ENCODE measurements around the gene SEMA4B.

SEMA4B gene

DNA sequence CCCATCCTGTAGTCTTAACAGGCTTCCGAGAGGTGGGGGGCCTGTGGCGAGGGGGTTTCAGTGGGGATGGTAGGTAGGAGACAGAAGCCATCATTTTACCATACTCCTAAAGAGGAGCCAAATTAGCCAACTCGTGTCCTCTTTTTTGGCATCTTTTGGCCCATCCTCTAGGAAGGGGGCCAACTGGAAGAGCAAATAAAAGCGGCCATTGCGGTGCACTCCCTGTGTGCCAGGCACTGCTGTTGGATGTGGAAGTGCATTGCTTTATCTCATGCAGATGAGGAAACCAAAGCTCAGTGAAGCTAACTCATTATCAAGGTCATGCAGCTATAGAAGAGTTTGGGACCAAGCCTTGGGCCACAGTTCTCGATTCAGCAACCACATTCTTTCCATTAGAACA, 6.1 kb downstream of the SEMA4B start:
- no peak for DNase-seq

GRCh38 chr15:90208356-90208755, 7.2 kb downstream of the SEMA4B start:
- DNase-seq = no peak

- no peak for DNase-seq
Observed at GRCh38 chr15:90209591-90209990, 8.5 kb downstream of the SEMA4B start.

DNA sequence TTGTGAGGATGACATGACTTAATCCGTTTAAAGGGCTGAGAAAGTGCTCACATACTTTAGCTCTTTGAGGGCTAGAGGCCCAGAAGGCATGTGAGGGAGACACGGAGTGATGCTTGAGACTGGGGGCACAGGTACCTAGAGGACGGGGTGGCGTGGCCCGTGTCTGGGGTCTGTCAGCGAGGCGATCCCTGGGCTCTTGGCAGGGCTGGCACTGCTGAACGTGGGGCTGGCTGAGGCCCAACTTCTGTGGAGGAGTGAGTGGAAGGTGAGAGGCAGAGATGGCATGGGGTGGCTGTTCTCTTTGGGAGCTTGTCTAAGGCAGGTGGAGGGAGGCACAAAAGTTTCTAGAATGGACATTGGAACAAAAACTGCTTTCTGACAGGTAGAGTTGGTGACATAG, 9.5 kb downstream of the SEMA4B start:
- DNase-seq = no peak

- no peak for DNase-seq
Observed at GRCh38 chr15:90211009-90211408, 9.9 kb downstream of the SEMA4B start.

DNA sequence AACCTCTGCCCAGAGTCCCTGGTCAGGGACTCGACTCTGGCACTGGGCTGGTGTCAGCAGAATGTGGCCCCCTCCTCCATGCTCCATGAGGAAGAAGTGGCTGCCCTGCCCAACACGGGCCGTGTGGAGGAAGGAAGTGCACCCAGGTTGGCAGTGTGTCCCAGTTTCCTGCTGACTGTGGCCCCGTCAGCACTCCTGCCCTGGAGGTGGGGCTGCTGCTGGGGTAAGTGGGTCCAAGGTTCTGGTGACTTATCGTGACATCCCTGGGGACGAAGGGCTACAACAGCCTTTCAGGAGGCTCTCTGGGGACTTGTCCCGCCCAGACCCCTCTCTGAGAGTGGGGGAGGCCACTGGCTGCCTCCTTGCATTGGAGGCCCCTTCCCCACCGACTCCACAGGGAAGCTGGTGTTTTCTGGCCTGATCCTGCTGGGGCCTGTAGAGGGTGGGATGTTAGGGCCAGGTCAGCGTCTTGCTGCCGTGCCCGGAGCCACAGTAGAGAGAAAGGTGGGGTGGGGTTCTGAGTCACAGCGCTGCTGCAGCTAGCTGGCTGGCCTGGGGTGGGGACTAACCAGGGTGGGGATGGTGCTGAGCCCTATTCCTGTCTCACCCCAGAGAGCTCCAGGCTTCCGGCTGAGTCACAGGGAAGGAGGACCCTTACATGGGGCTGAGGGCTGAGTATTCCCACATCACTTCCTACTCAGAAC, 10.5 kb downstream of the SEMA4B start:
- DNase-seq = no peak

DNA sequence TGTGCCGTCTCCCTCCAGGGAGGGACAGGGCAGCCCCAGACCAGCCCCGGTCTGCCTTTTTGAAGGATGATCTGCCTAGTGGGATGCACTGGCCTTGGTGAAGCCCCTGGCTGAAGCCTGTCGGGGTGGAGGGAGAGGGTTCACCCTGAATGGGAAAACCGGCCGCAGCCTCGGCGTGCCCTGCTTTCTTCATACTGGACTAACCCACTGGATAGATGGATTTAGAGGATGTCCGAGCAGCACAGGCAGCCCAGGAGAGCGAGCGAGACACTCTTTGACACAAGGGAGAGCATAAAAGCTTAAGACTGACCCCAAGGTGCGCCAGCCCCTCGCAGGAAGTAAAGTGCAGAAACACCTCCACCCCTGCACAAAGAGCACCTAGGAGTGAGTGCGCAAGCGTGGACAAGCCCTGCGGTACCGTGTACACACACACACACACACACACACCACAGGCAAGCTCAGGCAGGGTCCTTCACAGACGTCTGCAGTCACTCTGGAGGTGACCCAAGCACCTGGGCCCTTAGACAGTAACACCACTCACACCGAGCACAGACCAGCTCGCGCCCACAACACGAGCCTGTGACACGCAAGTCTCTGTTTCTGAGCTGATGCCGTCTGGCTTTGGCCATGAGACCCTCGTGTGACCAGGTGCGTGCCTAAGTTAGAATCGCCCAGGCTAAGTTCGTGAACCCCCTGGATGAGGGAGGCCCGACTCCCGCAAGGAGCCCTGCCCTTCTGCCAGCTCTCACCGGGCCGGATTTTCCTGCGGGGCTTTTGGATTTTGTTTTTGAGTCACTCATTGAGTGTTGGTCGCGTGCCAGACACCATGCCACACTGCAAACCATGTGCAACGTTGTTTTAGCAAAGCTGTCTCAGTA, 11.3 kb downstream of the SEMA4B start:
- DNase-seq = no peak

- DNase-seq = no peak
Observed at GRCh38 chr15:90213122-90213817, 12.1 kb downstream of the SEMA4B start.

DNA sequence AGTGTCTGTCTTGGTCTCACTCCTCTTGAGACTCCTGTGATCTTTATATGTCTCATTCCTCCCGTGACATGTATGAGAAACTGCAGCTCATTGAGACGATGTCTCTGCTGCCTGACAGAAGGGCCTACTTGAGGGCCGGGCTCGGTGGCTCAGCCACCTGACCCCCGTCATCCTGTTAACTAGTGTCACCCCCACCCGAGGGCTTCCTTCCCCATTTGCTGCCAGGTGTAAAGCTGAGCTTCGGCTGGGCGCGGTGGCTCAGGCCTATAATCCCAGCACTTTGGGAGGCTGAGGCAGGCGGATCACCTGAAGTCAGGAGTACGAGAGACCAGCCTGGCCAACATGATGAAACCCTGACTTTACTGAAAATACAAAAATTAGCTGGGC, 12.7 kb downstream of the SEMA4B start:
- DNase-seq = no peak

- DNase-seq = no peak
Observed at GRCh38 chr15:90214553-90215196, 13.5 kb downstream of the SEMA4B start.

DNA sequence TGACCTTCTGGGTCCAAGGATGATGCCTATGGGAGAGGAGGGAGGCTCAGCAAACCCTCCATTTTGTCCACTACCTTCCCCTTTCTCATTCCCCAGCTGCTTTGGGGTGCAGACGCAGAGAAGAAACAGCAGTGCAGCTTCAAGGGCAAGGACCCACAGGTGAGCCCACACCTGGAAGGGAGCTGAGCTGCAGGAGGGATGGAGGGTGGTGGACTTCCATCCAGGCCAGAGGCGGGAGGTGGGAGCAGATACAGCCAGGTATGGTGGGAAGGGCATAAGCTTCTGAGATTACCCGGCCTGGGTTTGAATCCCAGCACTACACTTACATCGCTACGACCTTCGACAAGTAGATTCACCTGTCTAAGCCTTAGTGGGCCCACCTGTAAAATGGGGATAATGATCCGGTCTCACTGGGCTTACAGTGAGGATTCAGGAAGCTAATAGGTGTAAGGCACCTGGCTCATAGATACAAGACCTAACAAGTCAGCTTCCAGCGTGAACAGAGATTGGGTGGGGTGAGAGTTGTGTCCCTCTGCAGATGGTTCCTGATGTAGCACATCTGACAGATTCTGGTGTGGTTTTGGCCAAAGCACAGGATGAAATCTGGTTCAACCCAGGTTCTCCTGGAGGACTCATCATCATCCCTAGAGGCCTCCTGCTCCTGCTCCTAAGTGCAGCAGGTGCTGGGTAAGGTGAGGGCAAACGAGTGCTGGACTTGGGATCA, 16.7 kb downstream of the SEMA4B start:
- no peak for DNase-seq

GRCh38 chr15:90219421-90220141, 18.5 kb downstream of the SEMA4B start:
- peak; percentile 50 to 52 for DNase-seq

DNA sequence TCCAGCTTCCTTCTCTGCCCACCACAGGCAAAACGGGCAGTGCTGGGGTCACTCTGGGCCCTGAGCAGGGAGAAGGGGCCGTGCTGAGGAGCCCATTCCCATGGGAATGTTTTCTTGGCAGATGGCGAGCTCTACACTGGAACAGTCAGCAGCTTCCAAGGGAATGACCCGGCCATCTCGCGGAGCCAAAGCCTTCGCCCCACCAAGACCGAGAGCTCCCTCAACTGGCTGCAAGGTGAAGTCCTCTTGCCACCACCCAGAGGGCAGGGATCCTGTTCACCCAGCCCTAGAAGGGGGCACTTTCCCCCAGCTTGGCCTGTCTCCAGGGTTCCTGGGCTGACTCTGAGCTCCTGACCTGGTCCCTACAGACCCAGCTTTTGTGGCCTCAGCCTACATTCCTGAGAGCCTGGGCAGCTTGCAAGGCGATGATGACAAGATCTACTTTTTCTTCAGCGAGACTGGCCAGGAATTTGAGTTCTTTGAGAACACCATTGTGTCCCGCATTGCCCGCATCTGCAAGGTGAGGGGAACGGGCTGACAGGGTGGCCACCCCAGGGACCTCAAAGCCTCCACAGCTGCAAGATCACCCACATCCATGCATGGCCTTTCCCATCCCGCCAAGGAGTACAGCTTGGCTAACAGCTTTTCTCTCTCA, 20.2 kb downstream of the SEMA4B start:
- no peak for DNase-seq

DNA sequence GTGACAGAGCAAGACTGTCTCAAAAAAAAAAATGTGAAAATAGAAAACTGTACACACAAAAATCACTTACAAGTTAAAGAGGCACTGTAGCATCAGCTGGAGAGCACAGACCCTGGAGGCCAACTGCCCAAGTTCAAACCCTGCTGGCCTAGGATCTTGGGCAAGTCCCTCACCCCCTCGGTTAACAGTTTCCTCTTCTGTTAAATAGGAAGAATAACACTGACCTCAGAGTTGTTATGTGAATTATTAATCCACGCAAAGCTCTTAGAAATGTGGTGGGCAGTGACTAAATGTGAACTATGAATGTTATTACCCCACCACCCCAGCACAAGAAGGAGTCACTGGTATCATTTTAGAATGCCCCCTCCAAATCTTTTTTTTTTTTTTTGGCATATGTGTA, 21.4 kb downstream of the SEMA4B start:
- DNase-seq = no peak

DNA sequence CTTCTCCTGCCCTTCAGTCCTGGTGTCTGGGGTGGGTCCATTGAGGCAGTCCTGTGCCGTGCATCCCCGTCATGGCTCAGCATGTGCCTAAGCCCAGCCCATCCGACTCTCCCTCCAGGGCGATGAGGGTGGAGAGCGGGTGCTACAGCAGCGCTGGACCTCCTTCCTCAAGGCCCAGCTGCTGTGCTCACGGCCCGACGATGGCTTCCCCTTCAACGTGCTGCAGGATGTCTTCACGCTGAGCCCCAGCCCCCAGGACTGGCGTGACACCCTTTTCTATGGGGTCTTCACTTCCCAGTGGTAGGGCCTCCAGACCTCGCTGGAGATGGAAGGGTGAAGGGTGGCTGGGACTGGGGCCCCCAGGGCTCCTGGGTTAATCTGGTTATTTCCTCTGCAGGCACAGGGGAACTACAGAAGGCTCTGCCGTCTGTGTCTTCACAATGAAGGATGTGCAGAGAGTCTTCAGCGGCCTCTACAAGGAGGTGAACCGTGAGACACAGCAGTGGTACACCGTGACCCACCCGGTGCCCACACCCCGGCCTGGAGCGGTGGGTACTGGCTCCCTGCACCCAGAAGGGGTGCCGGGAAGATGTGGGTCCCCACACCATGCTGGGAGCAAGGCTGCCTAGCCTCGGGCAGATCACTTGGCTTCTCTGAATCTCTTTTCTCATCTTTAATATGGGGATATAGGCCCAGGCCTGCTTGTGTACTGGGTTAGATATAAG, 22.5 kb downstream of the SEMA4B start:
- DNase-seq = no peak

DNA sequence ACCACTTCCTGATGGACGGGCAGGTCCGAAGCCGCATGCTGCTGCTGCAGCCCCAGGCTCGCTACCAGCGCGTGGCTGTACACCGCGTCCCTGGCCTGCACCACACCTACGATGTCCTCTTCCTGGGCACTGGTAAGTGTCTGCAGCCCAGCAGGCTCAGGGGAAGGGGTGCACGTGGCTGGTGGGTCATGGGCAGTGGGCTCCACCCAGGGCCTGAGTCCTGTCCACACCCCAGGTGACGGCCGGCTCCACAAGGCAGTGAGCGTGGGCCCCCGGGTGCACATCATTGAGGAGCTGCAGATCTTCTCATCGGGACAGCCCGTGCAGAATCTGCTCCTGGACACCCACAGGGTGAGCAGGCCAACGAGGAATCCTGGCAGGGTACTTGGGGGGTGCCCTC, 23.9 kb downstream of the SEMA4B start:
- DNase-seq = no peak

GRCh38 chr15:90225504-90226234, 24.5 kb downstream of the SEMA4B start:
- no peak for DNase-seq

DNA sequence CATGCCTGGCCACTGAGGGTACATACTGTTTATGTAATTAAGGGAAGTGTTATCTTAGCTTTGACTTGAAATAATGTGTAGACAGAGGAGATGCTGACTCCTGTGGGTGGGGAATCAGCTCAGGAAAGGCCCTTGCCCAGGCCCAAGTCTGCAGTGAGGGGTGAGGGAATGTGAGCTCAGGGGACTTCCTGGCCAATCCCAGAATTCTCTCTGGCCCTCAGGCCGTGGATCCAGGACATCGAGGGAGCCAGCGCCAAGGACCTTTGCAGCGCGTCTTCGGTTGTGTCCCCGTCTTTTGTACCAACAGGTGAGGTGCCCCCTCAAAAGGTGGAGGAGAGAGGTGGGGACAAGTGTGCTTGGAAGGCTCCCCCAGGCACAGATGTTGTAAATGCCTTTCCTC, 26.2 kb downstream of the SEMA4B start:
- no peak for DNase-seq

DNA sequence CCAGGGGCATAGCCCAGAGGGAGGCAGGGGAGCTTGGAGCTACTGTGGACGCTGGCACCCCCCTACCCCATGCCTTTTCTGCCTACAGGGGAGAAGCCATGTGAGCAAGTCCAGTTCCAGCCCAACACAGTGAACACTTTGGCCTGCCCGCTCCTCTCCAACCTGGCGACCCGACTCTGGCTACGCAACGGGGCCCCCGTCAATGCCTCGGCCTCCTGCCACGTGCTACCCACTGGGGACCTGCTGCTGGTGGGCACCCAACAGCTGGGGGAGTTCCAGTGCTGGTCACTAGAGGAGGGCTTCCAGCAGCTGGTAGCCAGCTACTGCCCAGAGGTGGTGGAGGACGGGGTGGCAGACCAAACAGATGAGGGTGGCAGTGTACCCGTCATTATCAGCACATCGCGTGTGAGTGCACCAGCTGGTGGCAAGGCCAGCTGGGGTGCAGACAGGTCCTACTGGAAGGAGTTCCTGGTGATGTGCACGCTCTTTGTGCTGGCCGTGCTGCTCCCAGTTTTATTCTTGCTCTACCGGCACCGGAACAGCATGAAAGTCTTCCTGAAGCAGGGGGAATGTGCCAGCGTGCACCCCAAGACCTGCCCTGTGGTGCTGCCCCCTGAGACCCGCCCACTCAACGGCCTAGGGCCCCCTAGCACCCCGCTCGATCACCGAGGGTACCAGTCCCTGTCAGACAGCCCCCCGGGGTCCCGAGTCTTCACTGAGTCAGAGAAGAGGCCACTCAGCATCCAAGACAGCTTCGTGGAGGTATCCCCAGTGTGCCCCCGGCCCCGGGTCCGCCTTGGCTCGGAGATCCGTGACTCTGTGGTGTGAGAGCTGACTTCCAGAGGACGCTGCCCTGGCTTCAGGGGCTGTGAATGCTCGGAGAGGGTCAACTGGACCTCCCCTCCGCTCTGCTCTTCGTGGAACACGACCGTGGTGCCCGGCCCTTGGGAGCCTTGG, 27.0 kb downstream of the SEMA4B start:
- DNase-seq = no peak

Data from activated CD4-positive, alpha-beta T cell treated with anti-CD3 and anti-CD28 coated beads for 4 hours (primary cell).